ENCODE measurements around the gene ADAP2. TPM values are rescaled to one million over a fixed set of nuclear protein-coding genes. Genes with fewer than 3 reads are reported as not detected.
"Not testable (repeated sequence)": the region's sequence is repeated elsewhere in the genome, so short reads cannot be mapped to it uniquely, and the experiment has no call there.

ADAP2 gene
- total RNA-seq, 4 donors from 2014 or later = 25.1 to 72.5 (median 51.8) TPM

DNA sequence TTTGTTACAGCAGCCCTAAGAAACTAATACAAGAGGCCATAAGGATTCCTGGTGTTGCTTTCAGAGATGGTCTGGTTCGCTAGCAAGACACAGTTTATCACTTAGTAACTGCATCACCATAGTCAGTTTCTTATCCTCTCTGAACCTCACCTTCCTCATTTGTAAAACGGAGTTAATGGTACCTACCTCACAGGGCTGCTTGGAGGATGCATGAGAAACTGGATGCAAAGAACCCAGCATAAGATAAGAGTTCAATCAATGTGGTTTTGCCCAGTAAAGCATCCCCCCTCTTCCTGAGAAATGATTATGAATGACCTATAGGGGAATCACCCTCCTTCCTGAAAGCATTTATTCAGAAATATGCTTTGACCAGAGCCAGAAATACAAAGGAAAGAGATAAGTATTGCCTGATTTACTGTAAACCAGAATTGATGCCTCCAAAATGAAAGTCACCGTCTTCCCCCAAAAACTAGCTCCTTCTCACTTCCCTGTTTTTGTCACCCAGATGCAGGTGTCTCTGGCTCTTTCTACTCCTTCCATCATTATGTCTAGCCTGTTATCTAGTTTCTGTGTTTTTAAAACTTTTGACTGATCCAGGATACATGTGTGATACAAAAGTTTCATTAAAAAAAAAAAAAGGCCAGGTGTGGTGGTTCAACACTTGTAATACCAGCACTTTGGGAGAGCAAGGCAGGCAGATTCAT, 12.9 kb upstream of the ADAP2 start:
- TF ChIP-seq CTCF (IDR thresholded peaks at IDR 0.05) = no peak
- DNase-seq (ENCODE audit: low spot score) (no peak), ATAC-seq (ENCODE audit: low FRiP score) (no peak)

DNA sequence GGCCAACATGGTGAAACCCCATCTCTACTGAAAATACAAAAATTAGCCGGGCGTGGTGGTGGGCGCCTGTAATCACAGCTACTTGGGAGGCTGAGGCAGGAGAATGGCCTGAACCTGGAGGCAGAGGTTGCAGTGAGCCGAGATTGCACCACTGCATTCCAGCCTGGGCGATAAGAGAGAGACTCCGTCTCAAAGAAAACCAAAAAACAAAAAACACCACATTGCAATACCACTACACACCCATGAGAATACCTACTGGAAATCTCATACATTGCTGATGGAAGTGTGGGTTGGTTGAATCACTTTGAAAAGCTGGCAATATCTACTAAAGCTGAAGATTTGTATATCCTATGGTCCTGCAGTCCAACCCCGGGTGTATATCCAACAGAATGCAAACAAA, 11.6 kb upstream of the ADAP2 start:
- ATAC-seq (ENCODE audit: low FRiP score); DNase-seq (ENCODE audit: low spot score): not testable (repeated sequence)

GRCh38 chr17:30913955-30914354, 7.8 kb upstream of the ADAP2 start:
- DNase-seq (ENCODE audit: low spot score) = no peak
- no peak for ATAC-seq (ENCODE audit: low FRiP score)
- TF ChIP-seq CTCF (IDR thresholded peaks at IDR 0.05) = no peak

- ATAC-seq (ENCODE audit: low FRiP score) = no peak
These were observed 5.7 kb upstream of the ADAP2 start for GRCh38 chr17:30915833-30916611.

GRCh38 chr17:30917050-30917449, 4.7 kb upstream of the ADAP2 start:
- no peak for ATAC-seq (ENCODE audit: low FRiP score)
- no peak for TF ChIP-seq CTCF (IDR thresholded peaks at IDR 0.05)
- DNase-seq (ENCODE audit: low spot score) = no peak

More at GRCh38 chr17:30915833-30916611, 5.7 kb upstream of the ADAP2 start:
- DNase-seq (ENCODE audit: low spot score) = no peak
- TF ChIP-seq CTCF (IDR thresholded peaks at IDR 0.05) = no peak

- ATAC-seq (ENCODE audit: low FRiP score) = no peak
- no peak for DNase-seq (ENCODE audit: low spot score)
- TF ChIP-seq CTCF (IDR thresholded peaks at IDR 0.05) = no peak
These were observed 1.5 kb upstream of the ADAP2 start for GRCh38 chr17:30920282-30920681.

- DNase-seq (ENCODE audit: low spot score) (no peak), ATAC-seq (ENCODE audit: low FRiP score) (no peak)
- TF ChIP-seq CTCF (IDR thresholded peaks at IDR 0.05) = no peak
These were observed 832 bp upstream of the ADAP2 start for GRCh38 chr17:30920683-30921543.
